Chondrocyte (in vitro differentiated cells): ENCODE results near the gene SLC38A11. TPM values are rescaled to one million over a fixed set of nuclear protein-coding genes. Genes with fewer than 3 reads are reported as not detected.

Source experiments
- DNase-seq: peaks from one replicate; pipeline ENCODE4 v3.0.0; 2021; ENCODE audit warnings: mixed read lengths, low spot score
- H3K27ac Mint-ChIP-seq: one replicate; pipeline ENCODE4 v1.8.0; 2021; ENCODE audit warnings: mild to moderate bottlenecking, moderate library complexity, mixed read lengths; ENCODE audit not compliant: unreplicated experiment
- H3K27me3 Mint-ChIP-seq: 2 replicates; pipeline ENCODE4 v1.8.0; 2021; ENCODE audit warnings: low read depth, mixed read lengths
- H3K36me3 Mint-ChIP-seq: 2 replicates; pipeline ENCODE4 v1.8.0; 2021; ENCODE audit warnings: low read depth, mixed read lengths
- H3K4me1 Mint-ChIP-seq: 2 replicates; pipeline ENCODE4 v1.8.0; 2021; ENCODE audit warnings: low read depth, mild to moderate bottlenecking, mixed read lengths
- H3K4me3 Mint-ChIP-seq: one replicate; pipeline ENCODE4 v1.8.0; 2021; ENCODE audit warnings: mild to moderate bottlenecking, moderate library complexity, mixed read lengths; ENCODE audit not compliant: unreplicated experiment
- H3K9me3 Mint-ChIP-seq: 2 replicates; pipeline ENCODE4 v1.8.0; 2021; ENCODE audit warnings: low read depth, mixed read lengths
- CTCF ChIP-seq: fragments of 200-600 bp; sonication (generic); IDR thresholded peaks from 2 replicates; pipeline ENCODE4 v1.5.0; 2021; ENCODE audit warnings: antibody characterized with exemption, mild to moderate bottlenecking, moderate library complexity
- total RNA-seq: library from RNA; stranded (reverse); gene quantifications from 3 replicates; pipeline ENCODE4 v1.2.1, GENCODE V29; 2021

The SLC38A11 gene
- total RNA-seq, 1 donor from 2014 or later, result 0.12 TPM

- peak overlapping the region; percentile 64 for H3K27ac Mint-ChIP-seq
- H3K9me3 Mint-ChIP-seq, result peaks cover 11% of the 10 kb centered on the region
- no peak for DNase-seq
- TF ChIP-seq CTCF, result no peak
- peaks cover 3% of the 10 kb centered on the region for H3K36me3 Mint-ChIP-seq
- H3K27me3 Mint-ChIP-seq, result no peaks in the 10 kb centered on the region
- H3K4me3 Mint-ChIP-seq, result no peak overlapping the region
- peaks cover 30% of the 10 kb centered on the region for H3K4me1 Mint-ChIP-seq
Observed at GRCh38 chr2:164903204-164903603, 52.1 kb downstream of the SLC38A11 start.

GRCh38 chr2:164899121-164899520, 56.2 kb downstream of the SLC38A11 start:
- Mint-ChIP-seq H3K27ac (peak overlapping the region; percentile 22), H3K27me3 (no peaks in the 10 kb centered on the region), H3K4me3 (no peak overlapping the region), H3K36me3 (peaks cover 3% of the 10 kb centered on the region), H3K9me3 (peaks cover 14% of the 10 kb centered on the region), H3K4me1 (peaks cover 54% of the 10 kb centered on the region)
- TF ChIP-seq CTCF, result no peak
- DNase-seq, result no peak

DNA sequence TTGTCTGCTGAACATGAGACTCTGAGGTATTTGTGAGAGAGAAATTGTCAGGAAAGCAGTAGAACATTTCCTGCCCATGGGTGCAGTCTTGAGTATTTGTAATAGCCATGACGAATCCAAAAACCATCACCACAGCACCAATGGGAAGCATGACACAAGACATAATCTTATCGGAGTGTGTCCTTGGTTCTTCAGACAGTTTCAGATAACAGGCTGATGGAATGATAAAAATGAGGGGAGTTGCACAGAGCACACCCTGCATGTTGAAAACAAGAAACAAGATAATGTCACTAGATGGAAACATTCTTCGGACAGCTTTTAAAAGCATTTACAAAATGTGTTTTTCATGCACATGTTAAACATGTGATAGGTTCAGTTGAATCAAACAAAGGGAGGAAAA, 56.9 kb downstream of the SLC38A11 start:
- no peak for TF ChIP-seq CTCF
- Mint-ChIP-seq H3K4me1 (peaks cover 48% of the 10 kb centered on the region), H3K9me3 (peaks cover 14% of the 10 kb centered on the region)

GRCh38 chr2:164897469-164898260, 57.7 kb downstream of the SLC38A11 start:
- Mint-ChIP-seq H3K36me3 (peaks cover 3% of the 10 kb centered on the region), H3K4me1 (peaks cover 43% of the 10 kb centered on the region), H3K27me3 (no peaks in the 10 kb centered on the region), H3K27ac (peak overlapping the region; percentile 96), H3K9me3 (peaks cover 14% of the 10 kb centered on the region), H3K4me3 (no peak overlapping the region)
- TF ChIP-seq CTCF, result no peak
- no peak for DNase-seq

More for the DNA sequence above, 56.9 kb downstream of the SLC38A11 start:
- Mint-ChIP-seq H3K4me3 (no peak overlapping the region), H3K27me3 (no peaks in the 10 kb centered on the region), H3K36me3 (peaks cover 3% of the 10 kb centered on the region), H3K27ac (peak overlapping the region; percentile 49)
- DNase-seq, result no peak

- Mint-ChIP-seq H3K9me3 (peaks cover 14% of the 10 kb centered on the region), H3K4me3 (no peak overlapping the region), H3K27me3 (no peaks in the 10 kb centered on the region), H3K36me3 (peaks cover 3% of the 10 kb centered on the region), H3K4me1 (peaks cover 49% of the 10 kb centered on the region), H3K27ac (peak overlapping the region; percentile 96)
- TF ChIP-seq CTCF, result no peak
- no peak for DNase-seq
Observed at GRCh38 chr2:164896634-164897355, 58.5 kb downstream of the SLC38A11 start.
